ENCODE measurements around the gene DGKB. TPM values are rescaled to one million over a fixed set of nuclear protein-coding genes. Genes with fewer than 3 reads are reported as not detected.
A peak's percentile ranks its signal among the peaks of the same experiment; 100 is the strongest.

The DGKB gene
- total and polyA plus RNA-seq, 8 donors = 0.16 to 1.3 (median 0.40) TPM

- intact Hi-C loops (cut with DNase I) = loop anchor here in 1 of 3 donors (10.0 kb wide), 1 partner anchor 277 kb away; no protein-coding TSS in a partner anchor
- FAIRE-seq = no peak
- no peaks in the 10 kb centered on the region for H3K36me3 ChIP-seq
- no peak for DNase-seq
- no peak for ATAC-seq
- TF ChIP-seq CTCF (IDR thresholded peaks at IDR 0.05) = no peak
- no peaks in the 10 kb centered on the region for H3K9me3 ChIP-seq
- WGBS, 2 donors = 0 to 42% methylated on average over 1 of the region's 1 CpG
- H3K27ac ChIP-seq = no peak overlapping the region
- no peaks in the 10 kb centered on the region for H3K4me1 ChIP-seq
- H3K4me3 ChIP-seq = no peak overlapping the region
- H3K27me3 ChIP-seq = no peaks in the 10 kb centered on the region
Observed at GRCh38 chr7:14738086-14738485, 164.5 kb downstream of the DGKB start.

- peak in 1 of 4 donors; percentile 26 for TF ChIP-seq CTCF (IDR thresholded peaks at IDR 0.05)
- 15 to 22% methylated on average over 9 of the region's 9 CpGs for WGBS, 2 donors
- no peaks in the 10 kb centered on the region for H3K4me1 ChIP-seq
- DNase-seq (peak in 4 of 6 donors; percentile 3 to 34 (median 12)), ATAC-seq (peak; percentile 38 to 88 (median 66)), FAIRE-seq (no peak)
- no peaks in the 10 kb centered on the region for H3K36me3 ChIP-seq
- H3K9me3 ChIP-seq = no peaks in the 10 kb centered on the region
- no peaks in the 10 kb centered on the region for H3K27me3 ChIP-seq
- intact Hi-C loops (cut with DNase I) = loop anchor here in 1 of 3 donors (10.0 kb wide), 1 partner anchor 280 kb away; no protein-coding TSS in a partner anchor
- H3K27ac ChIP-seq = no peak overlapping the region
- H3K4me3 ChIP-seq = no peak overlapping the region
Observed at GRCh38 chr7:14734839-14735321, 167.7 kb downstream of the DGKB start.

GRCh38 chr7:14720785-14721184, 181.8 kb downstream of the DGKB start:
- peak; percentile 84 for FAIRE-seq
- TF ChIP-seq CTCF (IDR thresholded peaks at IDR 0.05) = no peak
- intact Hi-C loops (cut with DNase I) = loop anchor here in 1 of 3 donors (10.0 kb wide), 1 partner anchor 294 kb away; no protein-coding TSS in a partner anchor

GRCh38 chr7:14717816-14718215, 184.7 kb downstream of the DGKB start:
- H3K27ac ChIP-seq = no peak overlapping the region
- H3K9me3 ChIP-seq = no peaks in the 10 kb centered on the region
- H3K36me3 ChIP-seq = no peaks in the 10 kb centered on the region
- DNase-seq = no peak
- H3K27me3 ChIP-seq = no peaks in the 10 kb centered on the region
- H3K4me1 ChIP-seq = peaks cover 0 to 8% (median 0%) of the 10 kb centered on the region in 3 donors
- ATAC-seq = peak; percentile 69 to 86 (median 85)
- FAIRE-seq = peak; percentile 94
- H3K4me3 ChIP-seq = no peak overlapping the region
- intact Hi-C loops (cut with DNase I) = no loop called here
- 6 to 7% methylated on average over 1 of the region's 1 CpG for WGBS, 2 donors
- peak in 3 of 4 donors; percentile 23 to 43 (median 30) for TF ChIP-seq CTCF (IDR thresholded peaks at IDR 0.05)

More at GRCh38 chr7:14720785-14721184, 181.8 kb downstream of the DGKB start:
- DNase-seq = no peak
- Histone ChIP-seq H3K36me3 (no peaks in the 10 kb centered on the region), H3K4me1 (no peaks in the 10 kb centered on the region), H3K9me3 (no peaks in the 10 kb centered on the region), H3K27ac (no peak overlapping the region), H3K4me3 (no peak overlapping the region), H3K27me3 (no peaks in the 10 kb centered on the region)
- no peak for ATAC-seq
- WGBS, 2 donors = 58 to 81% methylated on average over 3 of the region's 3 CpGs

- intact Hi-C loops (cut with DNase I) = no loop called here
- no peaks in the 10 kb centered on the region for H3K9me3 ChIP-seq
Observed at GRCh38 chr7:14717169-14717568, 185.4 kb downstream of the DGKB start.

More at GRCh38 chr7:14717169-14717568, 185.4 kb downstream of the DGKB start:
- no peak overlapping the region for H3K27ac ChIP-seq
- no peaks in the 10 kb centered on the region for H3K27me3 ChIP-seq
- H3K4me3 ChIP-seq = no peak overlapping the region
- no peak for DNase-seq
- TF ChIP-seq CTCF (IDR thresholded peaks at IDR 0.05) = no peak
- H3K36me3 ChIP-seq = no peaks in the 10 kb centered on the region
- peaks cover 0 to 8% (median 0%) of the 10 kb centered on the region in 3 donors for H3K4me1 ChIP-seq
- no peak for FAIRE-seq
- no peak for ATAC-seq
